ENCODE results near the gene RNU6-1.

GRCh38 chr15:67870868-67871408, 31.1 kb upstream of the RNU6-1 start:
- TF ChIP-seq CTCF (conservative IDR thresholded peaks at IDR 0.05; ENCODE audit: low read depth in 2 of 2) (no peak), EZH2 (IDR thresholded peaks at IDR 0.05; ENCODE audit: low read depth, unreplicated experiment) (no peak), POLR2AphosphoS5 (IDR thresholded peaks at IDR 0.05; ENCODE audit: low read depth) (no peak), STAT1 (IDR thresholded peaks at IDR 0.05; ENCODE audit: unreplicated experiment) (no peak), REST (IDR thresholded peaks at IDR 0.05; ENCODE audit: unreplicated experiment) (no peak), EZH2phosphoT487 (IDR thresholded peaks at IDR 0.05; ENCODE audit: unreplicated experiment) (no peak), ZNF331 (CRISPR knock-in tag; IDR thresholded peaks at IDR 0.05; ENCODE audit: low read depth) (no peak), JUNB (IDR thresholded peaks at IDR 0.05; ENCODE audit: unreplicated experiment) (no peak), ETS1 (IDR thresholded peaks at IDR 0.05) (no peak), CREB1 (CRISPR knock-in tag; IDR thresholded peaks at IDR 0.05; ENCODE audit: low read depth) (no peak), ZNF462 (CRISPR knock-in tag; IDR thresholded peaks at IDR 0.05) (no peak)

All from GM23338 (cell line).